KMS-11 (cell line): ENCODE data around the gene TEX264.

Source experiments
- H2AFZ ChIP-seq: fragments of 200-600 bp; sonication (generic); 2 replicates; pipeline ENCODE4 v1.6.1; 2016; ENCODE audit warnings: antibody characterized with exemption, mixed run types, low read depth
- H3K27ac ChIP-seq: fragments of 200-600 bp; sonication (generic); 2 replicates; pipeline ENCODE4 v1.6.1; 2016; ENCODE audit warnings: mild to moderate bottlenecking, mixed run types
- H3K27me3 ChIP-seq: fragments of 200-600 bp; sonication (generic); 2 replicates; pipeline ENCODE4 v1.6.1; 2017; ENCODE audit warnings: mild to moderate bottlenecking, low read depth, mixed run types, moderate library complexity; ENCODE audit not compliant: insufficient read depth
- H3K36me3 ChIP-seq: fragments of 200-600 bp; sonication (generic); 2 replicates; pipeline ENCODE4 v1.6.1; 2017; ENCODE audit warnings: mild to moderate bottlenecking, mixed run types; ENCODE audit not compliant: insufficient read depth
- H3K4me1 ChIP-seq: fragments of 200-600 bp; sonication (generic); 2 replicates; pipeline ENCODE4 v1.6.1; 2016; ENCODE audit warnings: mild to moderate bottlenecking, low read depth, mixed run types; ENCODE audit not compliant: poor library complexity, severe bottlenecking
- H3K4me2 ChIP-seq: fragments of 200-600 bp; sonication (generic); 2 replicates; pipeline ENCODE4 v1.7.0; 2016; ENCODE audit warnings: mild to moderate bottlenecking, mixed run types
- H3K4me3 ChIP-seq: fragments of 200-600 bp; sonication (generic); IDR thresholded peaks from 2 replicates; pipeline ENCODE4 v1.6.1; 2017; ENCODE audit warnings: low read depth, low read length, mixed read lengths; ENCODE audit not compliant: insufficient read depth
- H3K79me2 ChIP-seq: fragments of 200-600 bp; sonication (generic); 2 replicates; pipeline ENCODE4 v1.6.1; 2016; ENCODE audit warnings: low read depth, mixed run types; ENCODE audit not compliant: insufficient read depth
- H3K9ac ChIP-seq: fragments of 200-600 bp; sonication (generic); 2 replicates; pipeline ENCODE4 v1.6.1; 2016; ENCODE audit warnings: mild to moderate bottlenecking, mixed run types
- H4K20me1 ChIP-seq: fragments of 200-600 bp; sonication (generic); 2 replicates; pipeline ENCODE4 v1.6.1; 2016; ENCODE audit warnings: mild to moderate bottlenecking, mixed run types; ENCODE audit not compliant: insufficient read depth
- CTCF ChIP-seq: fragments of 200-600 bp; sonication (generic); conservative IDR thresholded peaks from 2 replicates; pipeline ENCODE4 v1.6.1; 2017; ENCODE audit warnings: low read depth, mild to moderate bottlenecking, antibody characterized with exemption, low read length, moderate library complexity, mixed read lengths

The TEX264 gene

DNA sequence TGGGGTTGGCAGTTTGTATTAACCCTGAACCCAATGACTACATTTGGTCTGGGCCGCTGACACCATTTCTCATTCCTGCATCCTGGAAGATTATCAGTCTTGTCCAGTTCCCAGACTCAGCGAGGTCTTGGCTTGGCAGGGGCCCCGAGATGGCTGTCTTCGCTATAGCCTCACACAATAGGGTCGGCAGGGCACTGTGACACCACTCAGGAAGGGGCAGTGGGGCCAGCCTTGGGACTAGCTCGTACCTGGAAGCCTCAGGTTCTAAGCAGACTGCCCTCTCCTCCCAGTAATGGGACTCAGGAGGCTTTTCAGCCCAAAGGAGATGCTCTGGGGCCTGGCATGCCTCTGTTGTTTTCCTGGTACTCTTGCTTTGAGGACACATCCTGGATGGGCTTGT lies 9.1 kb downstream of the TEX264 start:
- no peak for TF ChIP-seq CTCF

GRCh38 chr3:51680663-51681230 lies 9.7 kb downstream of the TEX264 start:
- no peak for TF ChIP-seq CTCF
- H3K4me1 ChIP-seq = peaks cover 18% of the 10 kb centered on the region
- H3K27ac ChIP-seq = 0 out of 2 replicates have a peak overlapping the region, but pooled peaks have one; percentile 18
- no peak overlapping the region for H3K9ac ChIP-seq
- H3K27me3 ChIP-seq = no peaks in the 10 kb centered on the region
- no peaks in the 10 kb centered on the region for H4K20me1 ChIP-seq
- peak overlapping the region; percentile 46; the same call in 1 of the 2 replicates for H3K4me2 ChIP-seq
- no peak overlapping the region for H3K4me3 ChIP-seq
- no peaks in the 10 kb centered on the region for H3K36me3 ChIP-seq
- H3K79me2 ChIP-seq = no peaks in the 10 kb centered on the region
- no peak overlapping the region for H2AFZ ChIP-seq

More for the DNA sequence above, 9.1 kb downstream of the TEX264 start:
- Histone ChIP-seq H3K4me3 (no peak overlapping the region), H3K36me3 (no peaks in the 10 kb centered on the region), H3K27ac (no peak overlapping the region), H4K20me1 (no peaks in the 10 kb centered on the region), H3K4me1 (peaks cover 18% of the 10 kb centered on the region), H3K79me2 (no peaks in the 10 kb centered on the region), H3K9ac (no peak overlapping the region), H3K27me3 (no peaks in the 10 kb centered on the region), H3K4me2 (no peak overlapping the region), H2AFZ (no peak overlapping the region)

DNA sequence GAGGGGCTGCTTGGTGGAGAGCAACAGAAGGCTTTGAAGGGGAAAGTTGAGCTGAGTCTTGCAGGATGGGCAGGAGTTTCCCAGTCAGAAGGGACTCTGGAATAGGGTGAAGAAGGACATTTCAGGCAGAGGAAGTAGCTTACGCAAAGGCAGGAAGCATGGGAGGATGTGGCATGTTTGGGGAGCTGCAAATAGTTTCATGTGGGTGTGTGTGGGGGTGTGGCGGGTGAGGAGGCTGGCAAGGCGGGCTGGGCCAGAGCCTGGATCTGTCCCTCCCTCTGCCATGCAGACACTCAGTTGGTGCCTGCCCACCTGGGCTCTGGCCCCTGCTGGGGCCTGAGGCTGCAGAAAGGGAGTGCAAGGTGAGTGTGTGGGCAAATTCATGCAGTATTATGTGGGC lies 10.4 kb downstream of the TEX264 start:
- Histone ChIP-seq H3K4me1 (peaks cover 18% of the 10 kb centered on the region), H2AFZ (no peak overlapping the region), H4K20me1 (no peaks in the 10 kb centered on the region), H3K27ac (peak overlapping the region; percentile 18; the same call in 1 of the 2 replicates), H3K4me2 (peak overlapping the region; percentile 46), H3K27me3 (no peaks in the 10 kb centered on the region), H3K36me3 (no peaks in the 10 kb centered on the region), H3K79me2 (no peaks in the 10 kb centered on the region), H3K9ac (no peak overlapping the region), H3K4me3 (no peak overlapping the region)
- TF ChIP-seq CTCF = no peak

- Histone ChIP-seq H4K20me1 (no peaks in the 10 kb centered on the region), H3K4me1 (peaks cover 18% of the 10 kb centered on the region), H3K27ac (peak overlapping the region; percentile 18; the same call in 1 of the 2 replicates), H3K4me2 (peak overlapping the region; percentile 46), H3K9ac (no peak overlapping the region), H3K36me3 (no peaks in the 10 kb centered on the region), H3K79me2 (no peaks in the 10 kb centered on the region), H3K27me3 (no peaks in the 10 kb centered on the region), H3K4me3 (no peak overlapping the region), H2AFZ (no peak overlapping the region)
- TF ChIP-seq CTCF = peak; percentile 70
Measured at GRCh38 chr3:51682079-51682478, 11.0 kb downstream of the TEX264 start.
